Non-pigmented ciliary epithelial cell (primary cell): ENCODE results near the gene SEMA3F.

ENCODE experiments used
- DNase-seq: peaks from one replicate; pipeline ENCODE4 v3.0.0-alpha.2; 2010; ENCODE audit warnings: low read depth

SEMA3F gene

GRCh38 chr3:50155891-50156290 is 767 bp downstream of the SEMA3F start:
- DNase-seq, result no peak

DNA sequence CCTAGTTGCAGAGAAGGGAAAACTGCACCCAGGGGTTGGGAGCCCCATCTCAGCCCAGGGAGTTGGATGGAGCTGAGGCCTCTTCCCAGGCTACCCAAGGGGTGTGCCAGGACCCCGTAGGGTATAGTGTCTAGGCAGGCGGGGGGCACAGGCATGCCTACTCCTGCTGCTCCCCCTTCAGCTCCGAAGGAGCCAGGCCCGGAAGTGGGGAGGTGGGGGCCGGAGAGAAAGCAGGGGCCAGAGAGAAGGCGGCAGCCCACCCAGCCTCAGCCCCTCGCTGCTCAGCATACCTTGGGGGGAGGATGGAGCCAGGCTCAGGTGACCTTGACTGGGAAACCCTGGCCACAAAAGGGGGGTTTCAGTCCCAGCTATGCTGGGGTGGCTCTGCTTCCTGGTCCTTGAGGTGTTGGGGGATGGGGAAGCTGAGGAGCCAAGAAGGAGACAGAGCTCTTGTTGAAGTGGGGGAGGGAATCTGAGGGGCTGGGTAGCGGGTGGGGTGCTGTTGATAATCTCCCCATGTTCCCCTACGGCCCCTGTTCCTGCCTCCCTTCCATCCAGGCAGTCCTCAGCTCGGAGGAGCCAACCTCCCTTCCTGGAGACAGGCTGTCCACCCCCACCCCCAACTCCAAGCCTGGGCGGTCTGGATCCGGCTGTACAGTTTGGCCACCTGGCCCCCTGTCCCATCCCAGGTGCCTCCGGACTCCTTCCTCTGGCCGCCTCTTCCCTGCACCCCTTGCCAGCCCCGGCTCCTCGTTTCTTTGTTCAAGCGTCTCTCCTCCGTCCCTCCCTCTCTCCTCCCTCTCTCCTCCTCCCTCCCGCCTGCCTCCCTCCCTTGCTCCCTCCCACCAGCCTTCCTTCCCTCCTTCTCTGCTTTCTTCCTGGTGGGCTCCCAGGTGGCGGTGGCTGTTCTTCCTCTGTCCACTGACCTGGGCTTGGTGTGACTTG is 1.7 kb downstream of the SEMA3F start:
- DNase-seq, result no peak

DNA sequence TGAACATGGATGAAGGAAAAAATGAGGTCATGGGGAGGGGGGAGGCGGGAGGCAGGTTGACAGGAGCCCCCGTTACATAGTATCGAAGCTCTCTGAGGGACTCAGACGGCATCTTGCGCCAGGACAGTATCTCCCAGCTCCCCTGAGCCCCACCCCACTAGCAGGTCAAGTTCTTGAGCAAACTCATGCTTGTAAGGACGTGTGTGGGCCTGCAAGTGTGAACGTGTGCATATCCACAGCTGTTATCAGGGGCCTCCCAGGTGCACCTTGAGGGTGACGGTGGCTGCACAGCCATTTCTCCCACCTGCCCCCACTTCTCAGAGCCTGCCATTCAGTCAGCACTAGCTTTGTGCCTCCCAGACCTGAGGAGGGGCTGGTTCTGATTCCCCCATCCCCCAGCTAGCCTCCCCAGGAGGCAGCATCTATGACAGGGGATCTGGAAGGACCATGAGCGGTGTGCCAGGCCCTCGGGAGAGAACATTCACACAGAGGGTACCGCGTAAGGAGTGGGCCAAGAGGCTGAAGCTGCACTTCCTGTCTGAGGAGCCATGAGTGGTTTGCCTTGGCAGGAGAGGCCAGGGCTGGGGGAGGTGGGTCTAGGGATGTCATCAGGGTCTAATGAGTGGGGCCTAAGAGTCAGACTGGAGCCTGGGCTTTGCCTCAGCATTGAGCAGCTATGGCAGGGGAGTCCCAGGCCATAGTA is 2.9 kb downstream of the SEMA3F start:
- no peak for DNase-seq

DNA sequence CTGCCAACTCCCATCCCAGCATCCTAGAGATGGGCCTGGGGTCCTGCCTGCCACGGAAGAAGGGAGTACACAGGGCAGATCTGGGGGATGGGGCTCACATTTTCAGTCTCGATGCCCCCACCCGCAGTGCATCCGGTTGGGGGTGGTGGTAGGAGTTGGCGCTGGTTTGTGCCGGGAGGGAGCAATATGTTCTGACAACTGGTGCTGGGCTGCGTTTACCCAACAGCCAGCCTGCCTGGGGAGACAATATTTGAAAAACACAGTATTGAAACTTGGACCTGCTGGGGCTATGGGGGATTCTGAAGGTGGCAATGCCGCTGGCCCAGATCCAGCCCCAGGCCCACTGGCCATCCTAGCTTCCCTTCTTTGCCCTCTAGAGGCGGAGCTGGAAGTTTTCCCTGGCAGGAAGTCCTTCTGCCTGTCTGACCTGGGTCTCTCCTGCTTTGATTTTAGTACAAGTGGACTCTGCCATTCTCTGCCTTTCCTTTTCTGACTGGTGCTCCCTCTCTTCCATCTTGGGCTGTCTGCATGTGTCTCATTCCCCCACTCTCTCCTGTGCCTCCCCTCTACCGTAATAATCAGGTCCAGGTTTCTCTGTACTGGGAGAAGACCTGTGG is 3.5 kb downstream of the SEMA3F start:
- DNase-seq, result no peak

- DNase-seq, result no peak
Observed at GRCh38 chr3:50160561-50160983, 5.4 kb downstream of the SEMA3F start.

GRCh38 chr3:50161320-50161719 is 6.2 kb downstream of the SEMA3F start:
- no peak for DNase-seq

GRCh38 chr3:50162034-50162883 is 7.1 kb downstream of the SEMA3F start:
- no peak for DNase-seq

DNA sequence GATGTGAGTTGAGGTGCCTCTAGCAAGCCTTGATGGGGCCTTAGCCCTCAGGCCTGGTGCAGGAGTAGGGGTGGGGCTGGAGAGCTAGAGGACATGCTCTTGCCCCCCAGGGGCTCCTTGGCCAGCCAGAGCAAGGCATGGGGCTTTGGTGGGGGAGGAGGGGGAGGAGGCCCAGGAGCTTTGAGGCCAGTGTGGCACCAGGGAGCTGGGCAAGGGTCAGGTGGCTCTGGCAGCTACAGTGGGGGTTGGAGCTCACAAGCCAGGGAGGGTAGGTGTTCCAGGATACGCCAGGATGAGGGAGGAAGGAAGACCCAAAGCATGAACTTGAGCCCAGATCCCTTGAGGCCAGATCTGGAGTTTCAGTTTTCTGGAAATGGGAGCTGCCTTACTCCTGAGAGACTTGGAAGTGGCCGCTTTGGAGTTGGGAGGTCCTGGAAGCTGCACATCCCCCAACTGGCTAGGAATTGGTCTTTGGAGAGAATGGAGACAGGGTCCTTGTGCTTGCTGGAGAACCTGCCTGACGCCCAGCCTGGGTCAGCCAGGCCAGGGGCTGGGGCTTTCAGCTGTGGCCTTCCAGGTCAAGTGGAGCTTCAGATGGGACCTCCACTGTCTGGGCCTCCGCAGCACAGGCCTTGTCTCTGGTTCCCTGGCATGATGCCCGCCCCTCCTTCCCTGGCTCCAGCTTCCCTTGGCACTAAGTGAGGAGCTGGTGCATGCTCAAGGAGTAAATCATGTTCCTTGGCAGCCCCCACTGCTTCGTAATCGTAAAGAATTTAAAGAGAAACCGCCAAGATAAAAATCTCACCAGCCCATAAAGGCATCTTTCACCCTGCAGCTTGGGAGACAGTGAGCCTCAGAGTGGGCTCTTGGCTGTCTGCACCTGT is 8.7 kb downstream of the SEMA3F start:
- peak; percentile 24 for DNase-seq

DNA sequence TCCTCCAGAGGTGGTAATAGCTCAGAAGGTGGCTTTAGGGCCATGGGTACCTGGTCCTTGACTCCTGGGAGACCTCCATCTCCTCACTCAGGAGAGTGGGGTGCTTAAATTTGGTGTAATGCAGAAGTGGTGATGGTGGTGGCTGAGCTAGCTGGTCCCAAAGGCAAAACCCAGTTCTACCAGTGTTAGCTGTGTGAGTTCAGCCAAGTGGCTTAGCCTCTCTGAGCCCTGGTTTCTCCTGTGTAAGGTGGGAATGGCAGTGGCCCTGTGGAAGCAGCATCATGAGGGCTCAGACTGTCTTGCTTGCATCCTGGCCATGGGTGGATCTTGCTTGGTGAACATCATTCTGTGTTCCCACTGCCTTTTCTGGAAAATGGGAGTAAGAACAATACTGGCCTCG is 9.4 kb downstream of the SEMA3F start:
- no peak for DNase-seq

DNA sequence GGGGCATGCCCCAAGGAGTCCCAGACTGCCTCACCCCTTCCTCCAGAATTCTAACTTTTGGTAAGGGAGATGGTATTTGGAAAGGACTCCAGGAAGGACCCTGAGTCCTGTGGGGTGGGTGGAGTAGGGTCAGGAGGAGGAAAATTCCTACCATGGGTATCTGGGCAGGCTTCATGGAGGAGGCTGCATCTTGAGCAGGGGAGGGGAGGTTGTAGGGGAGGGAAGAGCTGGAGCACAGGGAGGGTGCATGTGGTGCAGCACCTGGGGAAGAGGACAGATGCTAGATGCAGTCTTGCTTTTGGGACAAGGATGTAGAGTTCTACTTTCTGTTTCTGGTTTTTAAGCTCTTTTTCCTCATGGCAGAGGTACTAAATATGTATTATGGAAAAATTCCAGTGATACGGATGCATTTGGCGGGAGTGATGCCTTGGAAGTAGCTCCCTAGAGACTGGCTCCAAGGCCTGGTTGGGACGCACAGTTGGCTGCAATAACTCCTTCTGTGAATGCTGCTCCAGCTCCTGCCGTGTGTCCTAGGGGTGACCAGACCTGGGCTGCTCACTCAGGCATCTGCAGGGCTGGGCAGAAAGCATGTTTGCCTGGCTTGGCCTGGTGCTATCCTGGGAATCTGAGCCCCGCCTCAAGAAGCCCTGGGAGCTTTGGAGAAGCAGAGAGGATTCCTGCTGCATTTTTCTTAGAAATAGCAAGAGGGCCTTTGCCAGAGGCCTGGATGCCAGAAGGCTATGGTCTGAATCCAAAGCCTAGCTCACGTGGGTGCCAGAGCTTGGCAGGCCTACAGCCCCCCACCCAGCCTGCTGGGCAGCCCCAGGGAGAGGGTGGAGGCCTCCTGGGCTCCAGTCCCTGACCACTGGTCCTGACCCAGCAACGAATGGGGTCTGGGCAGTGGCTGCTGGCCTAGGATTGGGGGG is 10.1 kb downstream of the SEMA3F start:
- no peak for DNase-seq

GRCh38 chr3:50165910-50166538 is 10.9 kb downstream of the SEMA3F start:
- no peak for DNase-seq

DNA sequence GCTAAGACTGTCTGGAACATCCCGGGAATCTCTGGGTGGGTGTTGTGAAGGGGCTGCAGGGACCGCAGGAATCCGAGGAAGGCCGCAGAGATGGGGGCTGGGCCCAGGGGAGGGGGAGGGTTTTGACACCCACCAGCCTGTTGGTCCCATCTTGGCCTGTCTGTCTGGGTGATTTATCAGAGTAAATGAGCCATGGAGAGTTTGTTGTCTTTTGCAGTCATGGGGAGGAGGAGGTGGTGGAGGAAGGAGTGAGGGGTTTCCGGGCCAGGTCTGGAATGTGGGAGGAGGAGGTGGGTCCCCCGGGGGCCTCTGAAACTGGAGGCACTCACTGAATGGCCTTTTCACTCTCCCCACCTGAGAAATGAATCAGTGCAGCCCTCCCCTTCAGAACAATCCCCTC is 11.5 kb downstream of the SEMA3F start:
- DNase-seq, result no peak

DNA sequence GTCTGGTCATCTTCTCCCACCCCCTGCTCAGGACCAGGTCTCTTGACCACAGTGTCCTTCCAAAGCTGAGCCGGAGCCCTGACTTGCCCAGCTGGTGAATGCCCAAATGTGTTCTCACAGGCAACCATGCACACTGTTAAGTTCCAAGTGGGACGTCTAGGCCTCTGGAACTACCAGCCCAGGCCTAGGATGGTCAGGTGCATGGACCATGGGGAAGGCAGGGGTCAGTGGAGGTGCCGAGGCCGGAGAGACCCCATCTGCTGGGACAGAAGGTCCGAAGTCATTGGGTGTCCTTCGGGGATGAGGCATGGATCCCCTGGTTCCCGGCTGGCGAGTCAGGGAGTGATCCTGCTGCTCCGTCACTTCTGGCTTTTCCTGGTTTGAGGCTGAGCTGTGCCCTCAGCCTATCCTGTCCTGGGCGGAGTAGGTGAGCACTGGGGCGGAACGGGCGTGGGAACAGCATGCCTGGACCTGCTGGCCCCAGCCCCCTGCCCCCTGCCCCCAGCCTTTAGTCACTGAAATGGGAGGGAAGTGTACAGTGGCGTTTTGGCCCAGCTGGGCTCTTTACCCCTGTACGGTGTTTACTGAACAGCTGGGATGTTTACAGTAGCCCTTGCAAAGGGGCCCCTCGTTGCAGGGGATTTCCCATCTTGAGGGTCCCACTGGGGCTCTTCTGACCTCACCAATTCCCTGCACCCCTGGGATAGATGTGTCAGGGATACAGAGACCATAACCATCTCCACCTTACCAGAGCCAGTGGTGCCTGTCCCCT is 12.1 kb downstream of the SEMA3F start:
- no peak for DNase-seq

DNA sequence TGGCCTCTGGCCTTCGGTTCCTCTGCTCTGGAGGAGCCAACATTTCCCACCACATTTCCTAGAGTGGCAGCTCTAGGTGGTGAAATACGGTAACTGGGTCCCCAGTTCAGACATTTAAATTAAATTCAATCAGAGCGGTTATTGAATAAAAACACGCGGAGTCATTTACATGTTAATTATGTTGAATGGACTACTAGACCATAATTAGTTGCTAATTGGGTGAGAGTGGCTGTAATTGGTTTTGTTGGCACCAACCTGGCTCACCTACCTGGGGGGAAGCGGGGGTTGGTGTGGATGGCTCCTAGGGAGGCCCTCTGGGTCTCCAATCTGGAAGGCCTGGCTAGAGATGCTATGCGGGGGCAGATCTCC is 12.7 kb downstream of the SEMA3F start:
- no peak for DNase-seq

GRCh38 chr3:50168388-50168787 is 13.3 kb downstream of the SEMA3F start:
- no peak for DNase-seq

- no peak for DNase-seq
Observed at GRCh38 chr3:50168791-50169190, 13.7 kb downstream of the SEMA3F start.

DNA sequence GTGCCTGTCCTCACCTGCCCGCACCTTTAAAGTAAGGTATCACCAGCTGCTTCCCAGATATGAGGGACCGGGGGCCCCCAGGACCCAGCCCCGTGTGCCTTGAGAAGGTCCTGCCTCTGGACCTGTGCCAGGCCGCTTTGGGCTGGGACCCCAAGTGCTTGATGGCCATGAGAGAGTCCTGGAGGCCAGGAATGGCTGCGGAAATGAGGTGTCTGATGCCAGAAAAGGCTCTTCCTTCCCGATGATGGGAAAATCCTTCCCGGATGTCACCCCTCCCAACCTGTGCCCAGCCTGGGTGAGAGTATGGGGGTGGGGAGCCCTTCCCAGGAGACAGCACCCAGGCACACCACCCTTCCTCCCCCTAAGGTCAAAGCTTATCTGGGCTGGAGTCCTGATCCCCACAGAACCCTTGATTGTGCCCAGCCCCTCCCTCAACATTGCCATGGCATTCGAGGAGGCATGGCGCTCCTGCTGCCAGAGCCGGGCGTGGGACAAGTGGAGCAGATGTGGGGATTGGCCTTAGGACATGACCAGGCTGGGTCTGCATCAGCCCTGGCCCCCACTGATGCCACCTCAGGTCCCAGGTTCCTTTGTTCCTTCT is 14.2 kb downstream of the SEMA3F start:
- DNase-seq, result no peak

DNA sequence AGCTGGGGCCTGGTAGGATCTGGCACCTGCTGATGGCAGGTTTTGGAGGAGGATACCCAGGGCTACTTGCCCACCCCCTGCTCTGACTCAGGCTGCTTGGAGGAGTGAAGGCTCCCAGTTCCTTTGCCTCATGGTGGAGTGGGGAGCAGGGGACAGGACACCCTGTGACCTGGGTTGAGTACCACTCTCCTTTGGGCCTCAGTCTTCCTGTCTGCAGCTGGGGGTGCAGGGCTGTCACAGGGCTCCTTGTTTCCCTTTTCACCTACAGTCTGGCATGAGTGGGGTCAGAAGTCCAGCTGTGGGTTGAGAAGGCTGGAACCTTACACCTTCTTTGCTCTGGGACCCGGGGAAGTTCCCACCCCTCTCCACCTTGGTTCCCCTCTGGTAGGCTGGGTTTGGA is 14.7 kb downstream of the SEMA3F start:
- no peak for DNase-seq
